Measurements from ENCODE around the gene OR10J5. TPM values are rescaled to one million over a fixed set of nuclear protein-coding genes. Genes with fewer than 3 reads are reported as not detected.
"Not testable (repeated sequence)": the region's sequence is repeated elsewhere in the genome, so short reads cannot be mapped to it uniquely, and the experiment has no call there.

OR10J5 gene
- total RNA-seq, 1 donor, result not detected

DNA sequence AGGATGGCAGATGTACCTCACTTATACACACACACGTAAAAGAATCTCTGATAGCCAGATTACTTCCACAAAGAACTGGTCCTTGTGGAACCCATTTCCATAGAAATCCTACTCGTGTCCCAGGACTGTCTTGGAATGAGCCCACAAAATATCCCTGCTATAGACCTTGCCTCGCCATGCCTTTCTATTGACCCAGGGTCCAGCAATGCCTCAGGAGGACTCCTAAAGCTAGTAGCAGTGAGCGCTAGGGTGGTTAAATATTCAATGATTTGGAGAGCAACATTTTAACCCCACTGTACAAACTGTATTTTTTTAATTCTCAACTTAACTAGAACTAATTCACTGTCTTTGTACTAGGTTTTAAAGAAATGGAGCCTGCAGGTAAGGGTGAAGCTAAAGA lies 26.9 kb downstream of the OR10J5 start:
- Histone ChIP-seq H3K4me3 (ENCODE audit: insufficient read depth, low read length) (no peak overlapping the region), H3K4me2 (ENCODE audit: insufficient read depth, low read length) (no peak overlapping the region), H3K27me3 (ENCODE audit: insufficient read depth, low read length) (no peaks in the 10 kb centered on the region), H4K20me1 (ENCODE audit: insufficient read depth, low read length) (no peaks in the 10 kb centered on the region), H3K9me3 (ENCODE audit: low read depth, low read length) (no peaks in the 10 kb centered on the region), H3K36me3 (ENCODE audit: insufficient read depth, low read length) (no peaks in the 10 kb centered on the region), H3K79me2 (ENCODE audit: insufficient read depth, low read length) (no peaks in the 10 kb centered on the region), H2AFZ (ENCODE audit: low read length) (no peak overlapping the region), H3K27ac (ENCODE audit: low read depth, low read length) (no peak overlapping the region), H3K4me1 (ENCODE audit: insufficient read depth, low read length) (no peaks in the 10 kb centered on the region)
- DNase-seq (ENCODE audit: insufficient read length, low spot score, missing footprints), result no peak
- TF ChIP-seq, protein P1, sequence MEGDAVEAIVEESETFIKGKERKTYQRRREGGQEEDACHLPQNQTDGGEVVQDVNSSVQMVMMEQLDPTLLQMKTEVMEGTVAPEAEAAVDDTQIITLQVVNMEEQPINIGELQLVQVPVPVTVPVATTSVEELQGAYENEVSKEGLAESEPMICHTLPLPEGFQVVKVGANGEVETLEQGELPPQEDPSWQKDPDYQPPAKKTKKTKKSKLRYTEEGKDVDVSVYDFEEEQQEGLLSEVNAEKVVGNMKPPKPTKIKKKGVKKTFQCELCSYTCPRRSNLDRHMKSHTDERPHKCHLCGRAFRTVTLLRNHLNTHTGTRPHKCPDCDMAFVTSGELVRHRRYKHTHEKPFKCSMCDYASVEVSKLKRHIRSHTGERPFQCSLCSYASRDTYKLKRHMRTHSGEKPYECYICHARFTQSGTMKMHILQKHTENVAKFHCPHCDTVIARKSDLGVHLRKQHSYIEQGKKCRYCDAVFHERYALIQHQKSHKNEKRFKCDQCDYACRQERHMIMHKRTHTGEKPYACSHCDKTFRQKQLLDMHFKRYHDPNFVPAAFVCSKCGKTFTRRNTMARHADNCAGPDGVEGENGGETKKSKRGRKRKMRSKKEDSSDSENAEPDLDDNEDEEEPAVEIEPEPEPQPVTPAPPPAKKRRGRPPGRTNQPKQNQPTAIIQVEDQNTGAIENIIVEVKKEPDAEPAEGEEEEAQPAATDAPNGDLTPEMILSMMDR (IDR thresholded peaks at IDR 0.05; ENCODE audit: extremely low read depth, low read depth, low read length), result no peak

DNA sequence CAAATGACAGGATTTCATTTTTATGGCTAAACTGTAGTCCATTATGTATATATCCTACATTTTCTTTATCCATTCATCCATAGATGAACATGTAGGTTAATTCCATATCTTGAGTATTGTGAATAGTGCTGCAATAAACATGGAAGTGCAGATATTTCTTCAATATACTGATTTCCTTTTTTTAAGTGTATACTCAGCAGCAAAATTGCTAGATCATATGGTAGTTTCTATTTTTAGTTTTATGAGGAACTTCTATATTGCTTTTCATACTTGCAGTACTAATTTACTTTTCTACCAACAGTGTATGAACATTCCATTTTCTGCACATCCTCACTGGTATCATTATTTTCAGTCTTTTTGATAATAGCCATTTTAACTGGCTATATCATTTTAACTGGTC lies 30.1 kb downstream of the OR10J5 start:
- no peaks in the 10 kb centered on the region for H3K27me3 ChIP-seq (ENCODE audit: insufficient read depth, low read length)
- H3K4me1 ChIP-seq (ENCODE audit: insufficient read depth, low read length), result no peaks in the 10 kb centered on the region
- TF ChIP-seq, protein P1 (IDR thresholded peaks at IDR 0.05; ENCODE audit: extremely low read depth, low read depth, low read length), result no peak
- H2AFZ ChIP-seq (ENCODE audit: low read length), result no peak overlapping the region
- H3K79me2 ChIP-seq (ENCODE audit: insufficient read depth, low read length), result no peaks in the 10 kb centered on the region
- H3K9me3 ChIP-seq (ENCODE audit: low read depth, low read length), result no peaks in the 10 kb centered on the region
- H3K27ac ChIP-seq (ENCODE audit: low read depth, low read length), result no peak overlapping the region
- no peaks in the 10 kb centered on the region for H4K20me1 ChIP-seq (ENCODE audit: insufficient read depth, low read length)
- H3K4me3 ChIP-seq (ENCODE audit: insufficient read depth, low read length), result no peak overlapping the region
- H3K4me2 ChIP-seq (ENCODE audit: insufficient read depth, low read length), result no peak overlapping the region
- H3K36me3 ChIP-seq (ENCODE audit: insufficient read depth, low read length), result no peaks in the 10 kb centered on the region
- no peak for DNase-seq (ENCODE audit: insufficient read length, low spot score, missing footprints)

DNA sequence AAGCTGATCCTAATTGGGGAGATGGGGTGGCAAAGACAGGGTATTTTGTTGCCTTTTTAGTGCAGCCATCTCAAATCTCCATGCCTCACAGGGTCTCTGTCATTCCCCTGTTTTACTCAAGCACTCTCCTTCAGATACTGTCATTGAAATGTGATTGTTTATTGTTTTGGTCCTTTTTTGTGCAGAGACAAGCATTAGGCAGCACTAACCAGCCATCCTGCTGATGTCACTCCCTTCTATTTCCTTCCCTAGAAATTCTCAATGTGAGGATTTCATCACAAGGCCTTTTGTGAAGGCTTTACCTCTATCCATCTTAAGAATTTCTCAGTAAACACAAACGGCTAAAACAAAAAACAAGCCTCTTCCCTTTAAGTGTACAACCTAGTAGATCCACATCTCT lies 34.7 kb downstream of the OR10J5 start:
- Histone ChIP-seq H3K36me3 (ENCODE audit: insufficient read depth, low read length) (no peaks in the 10 kb centered on the region), H3K4me2 (ENCODE audit: insufficient read depth, low read length) (no peak overlapping the region), H2AFZ (ENCODE audit: low read length) (no peak overlapping the region), H3K27ac (ENCODE audit: low read depth, low read length) (no peak overlapping the region), H3K4me1 (ENCODE audit: insufficient read depth, low read length) (no peaks in the 10 kb centered on the region), H4K20me1 (ENCODE audit: insufficient read depth, low read length) (no peaks in the 10 kb centered on the region), H3K79me2 (ENCODE audit: insufficient read depth, low read length) (no peaks in the 10 kb centered on the region), H3K27me3 (ENCODE audit: insufficient read depth, low read length) (no peaks in the 10 kb centered on the region), H3K9me3 (ENCODE audit: low read depth, low read length) (no peaks in the 10 kb centered on the region), H3K4me3 (ENCODE audit: insufficient read depth, low read length) (no peak overlapping the region)
- TF ChIP-seq, protein P1 (IDR thresholded peaks at IDR 0.05; ENCODE audit: extremely low read depth, low read depth, low read length), result no peak
- DNase-seq (ENCODE audit: insufficient read length, low spot score, missing footprints), result no peak

- H3K36me3 ChIP-seq (ENCODE audit: insufficient read depth, low read length); H4K20me1 ChIP-seq (ENCODE audit: insufficient read depth, low read length); H3K4me2 ChIP-seq (ENCODE audit: insufficient read depth, low read length); H3K4me3 ChIP-seq (ENCODE audit: insufficient read depth, low read length); H3K27me3 ChIP-seq (ENCODE audit: insufficient read depth, low read length); H3K9me3 ChIP-seq (ENCODE audit: low read depth, low read length); H3K79me2 ChIP-seq (ENCODE audit: insufficient read depth, low read length); H3K27ac ChIP-seq (ENCODE audit: low read depth, low read length); H2AFZ ChIP-seq (ENCODE audit: low read length); DNase-seq (ENCODE audit: insufficient read length, low spot score, missing footprints): not testable (repeated sequence)
- H3K4me1 ChIP-seq (ENCODE audit: insufficient read depth, low read length), result peaks cover 13% of the 10 kb centered on the region
Observed at GRCh38 chr1:159494513-159495210, 41.1 kb downstream of the OR10J5 start.
